Neutrophil (primary cell): ENCODE data around the gene PLK3.
"Not testable (repeated sequence)": the region's sequence is repeated elsewhere in the genome, so short reads cannot be mapped to it uniquely, and the experiment has no call there.

Source experiments
- H3K27ac ChIP-seq: fragments of 200-600 bp; sonication (generic); 2 replicates; pipeline ENCODE4 v1.5.1; 2016; ENCODE audit warnings: mild to moderate bottlenecking, moderate library complexity
- H3K27me3 ChIP-seq: fragments of 200-600 bp; sonication (generic); 2 replicates; pipeline ENCODE4 v1.6.0; 2016; ENCODE audit warnings: mild to moderate bottlenecking
- H3K36me3 ChIP-seq: fragments of 200-600 bp; sonication (generic); 2 replicates; pipeline ENCODE4 v1.5.1; 2017
- H3K4me1 ChIP-seq, 2 experiments: fragments of 200-600 bp in 1 of 2; sonication (generic) in 1 of 2; 1 replicate in 1 of 2; 2 replicates in 1 of 2; pipeline versions ENCODE4 v1.5.1 to v1.6.1; 2013 to 2016; ENCODE audit warnings: low read depth in 1 of 2, low read length in 1 of 2, mild to moderate bottlenecking in 1 of 2, moderate library complexity in 1 of 2; ENCODE audit not compliant: control insufficient read depth in 1 of 2, insufficient read depth in 1 of 2
- H3K4me3 ChIP-seq, 2 experiments: fragments of 200-600 bp in 1 of 2; sonication (generic) in 1 of 2; 1 replicate in 1 of 2; 2 replicates in 1 of 2; pipeline ENCODE4 v1.5.1; 2013 to 2016; ENCODE audit warnings: low read depth in 1 of 2, low read length in 1 of 2, mild to moderate bottlenecking in 1 of 2, moderate library complexity in 1 of 2
- H3K9me3 ChIP-seq: fragments of 200-600 bp; sonication (generic); 2 replicates; pipeline ENCODE4 v1.5.1; 2016
- CTCF ChIP-seq: fragments of 200-600 bp; sonication (generic); IDR thresholded peaks from 2 replicates; pipeline ENCODE4 v1.5.1; 2016; ENCODE audit warnings: antibody characterized with exemption

PLK3 gene

DNA sequence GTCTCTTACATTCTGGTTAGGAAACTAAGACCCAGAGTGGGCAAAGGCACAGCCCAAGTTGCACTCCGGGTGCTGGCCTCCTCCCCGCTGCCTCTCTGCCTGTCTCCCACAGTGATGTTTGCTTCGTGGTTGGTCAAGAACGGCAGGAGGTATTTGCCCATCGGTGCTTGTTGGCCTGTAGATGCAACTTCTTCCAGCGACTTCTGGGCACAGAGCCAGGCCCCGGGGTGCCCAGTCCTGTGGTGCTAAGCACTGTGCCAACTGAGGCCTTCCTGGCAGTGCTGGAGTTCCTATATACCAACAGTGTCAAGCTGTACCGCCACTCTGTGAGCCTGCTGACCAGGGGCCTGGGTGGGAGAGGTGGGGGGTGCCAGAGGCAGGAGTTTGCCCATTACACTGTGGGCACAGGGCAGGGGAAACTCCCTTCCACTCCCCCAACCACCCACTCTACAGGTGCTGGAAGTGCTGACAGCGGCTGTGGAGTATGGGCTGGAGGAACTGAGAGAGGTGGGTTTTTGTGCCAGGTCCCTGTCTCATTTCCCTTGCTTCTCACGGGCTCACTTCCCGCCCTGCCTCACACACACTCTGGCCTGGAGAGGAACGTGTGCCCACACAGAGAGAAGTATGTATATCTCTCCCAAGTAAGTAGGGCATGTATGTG is 10.1 kb downstream of the PLK3 start:
- peak overlapping the region; percentile 11 to 56 for H3K4me3 ChIP-seq
- no peaks in the 10 kb centered on the region for H3K27me3 ChIP-seq
- peaks cover 63 to 74% of the 10 kb centered on the region in 2 experiments for H3K4me1 ChIP-seq
- H3K27ac ChIP-seq, result peak overlapping the region; percentile 100
- H3K9me3 ChIP-seq, result no peaks in the 10 kb centered on the region
- peaks cover 20% of the 10 kb centered on the region for H3K36me3 ChIP-seq
- no peak for TF ChIP-seq CTCF

- Histone ChIP-seq H3K4me1 (peaks cover 61 to 74% of the 10 kb centered on the region in 2 experiments), H3K4me3 (peak overlapping the region; percentile 11 to 56), H3K36me3 (peaks cover 15% of the 10 kb centered on the region), H3K27ac (peak overlapping the region; percentile 100)
- not testable (repeated sequence) for H3K9me3 ChIP-seq, H3K27me3 ChIP-seq
Measured at GRCh38 chr1:44810762-44811105, 10.6 kb downstream of the PLK3 start.

DNA sequence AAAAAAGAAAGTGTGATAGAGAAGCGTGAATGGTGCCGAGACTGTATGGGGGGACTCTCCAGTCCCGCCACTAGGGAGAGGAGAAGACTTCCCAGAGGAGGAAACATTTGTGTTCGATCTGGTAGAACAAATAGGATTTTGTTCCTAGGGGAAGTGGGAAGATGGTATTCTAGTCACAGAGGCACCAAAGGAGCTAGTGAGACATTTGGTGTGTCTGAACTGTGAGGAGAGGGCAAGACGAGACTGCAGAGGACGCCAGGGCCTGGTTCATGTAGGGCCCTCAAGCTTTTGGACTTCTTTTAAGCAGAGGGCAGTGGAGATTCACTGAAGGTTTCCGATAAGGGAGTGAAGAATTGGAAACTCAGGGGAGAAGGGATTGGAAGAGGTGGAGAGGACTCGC is 11.1 kb downstream of the PLK3 start:
- Histone ChIP-seq H3K9me3 (no peaks in the 10 kb centered on the region), H3K4me3 (no peak overlapping the region), H3K27ac (peak overlapping the region; percentile 26), H3K36me3 (peaks cover 10% of the 10 kb centered on the region), H3K27me3 (no peaks in the 10 kb centered on the region), H3K4me1 (peaks cover 56 to 70% of the 10 kb centered on the region in 2 experiments)
- TF ChIP-seq CTCF, result no peak

GRCh38 chr1:44812822-44813543 is 12.8 kb downstream of the PLK3 start:
- H3K27me3 ChIP-seq, result no peaks in the 10 kb centered on the region
- peak overlapping the region; percentile 62 to 69 for H3K4me3 ChIP-seq
- H3K27ac ChIP-seq, result peak overlapping the region; percentile 78
- no peak for TF ChIP-seq CTCF
- H3K36me3 ChIP-seq, result no peaks in the 10 kb centered on the region
- no peaks in the 10 kb centered on the region for H3K9me3 ChIP-seq
- H3K4me1 ChIP-seq, result peaks cover 39 to 52% of the 10 kb centered on the region in 2 experiments

GRCh38 chr1:44815926-44816325 is 15.7 kb downstream of the PLK3 start:
- not testable (repeated sequence) for H3K27me3 ChIP-seq, H3K27ac ChIP-seq, H3K36me3 ChIP-seq, H3K4me3 ChIP-seq, H3K9me3 ChIP-seq
- peaks cover 26 to 39% of the 10 kb centered on the region in 2 experiments for H3K4me1 ChIP-seq

GRCh38 chr1:44817307-44817706 is 17.1 kb downstream of the PLK3 start:
- Histone ChIP-seq H3K27ac (no peak overlapping the region), H3K9me3 (no peaks in the 10 kb centered on the region), H3K4me1 (peaks cover 25 to 32% of the 10 kb centered on the region in 2 experiments), H3K27me3 (no peaks in the 10 kb centered on the region), H3K36me3 (no peaks in the 10 kb centered on the region), H3K4me3 (no peak overlapping the region)
- TF ChIP-seq CTCF, result no peak
